Right lobe of liver (tissue), 6 donors: ENCODE results near the gene SHLD1. TPM values are rescaled to one million over a fixed set of nuclear protein-coding genes. Genes with fewer than 3 reads are reported as not detected.

ENCODE experiments used
- ATAC-seq, 4 donors: fragments of 200-7000 bp; cut with Tn5 transposase; one replicate each; pipeline ENCODE4 v1.9.1; 2020; ENCODE audit warnings: mild to moderate bottlenecking in 4 of 4, moderate library complexity in 4 of 4
- DNase-seq, 3 donors: peaks; one replicate each; pipeline ENCODE4 v3.0.0-alpha.2; 2020
- H3K27ac ChIP-seq, 3 donors: fragments of 200-600 bp; one replicate each; pipeline ENCODE4 v1.8.0; 2022
- H3K27me3 ChIP-seq, 2 donors: fragments of 200-600 bp; one replicate each; pipeline ENCODE4 v1.8.0; 2022
- H3K36me3 ChIP-seq, 4 donors: fragments of 200-600 bp; sonication (generic) in 1 of 4; one replicate each; pipeline versions ENCODE4 v1.5.1 to v1.8.0; 2017 to 2022; ENCODE audit warnings: control low read depth in 1 of 4
- H3K4me1 ChIP-seq, 4 donors: fragments of 200-600 bp; sonication (generic) in 1 of 4; one replicate each; pipeline versions ENCODE4 v1.5.1 to v1.8.0; 2017 to 2022; ENCODE audit warnings: control low read depth in 1 of 4
- H3K4me3 ChIP-seq, 3 donors: fragments of 200-600 bp; one replicate each; pipeline ENCODE4 v1.8.0; 2022
- H3K9me3 ChIP-seq, 4 donors: fragments of 200-600 bp; sonication (generic) in 1 of 4; one replicate each; pipeline versions ENCODE4 v1.5.1 to v1.8.0; 2017 to 2022; ENCODE audit warnings: control low read depth in 1 of 4
- POLR2A ChIP-seq: fragments of 450-650 bp; IDR thresholded peaks from one replicate; pipeline ENCODE4 v1.6.1; 2017; ENCODE audit warnings: antibody characterized with exemption, mild to moderate bottlenecking
- WGBS: methylation state at CpG from one replicate; pipeline ENCODE4 v1.1.6; 2018; ENCODE audit warnings: low coverage, low lambda C conversion rate; ENCODE audit not compliant: insufficient coverage; ENCODE audit errors: missing lambda C conversion rate; 5-methylcytosine and 5-hydroxymethylcytosine counted together
- intact Hi-C, 2 donors: fragments of 100-400 bp; cut with DNase I; formaldehyde crosslinking; loops; one replicate each; pipeline versions ENCODE4 v1.11.2 to v1.14.1; 2022
- total RNA-seq, 6 experiments: library from RNA; depleted of rRNA in 2 of 6; stranded (reverse); fragments of >200 nt in 2 of 6; fragmentation: NEBNext Ultra II Directional in 3 of 6; extraction: Animal tissue kit (Norgen Biotek cat#: 25700) in 3 of 6; gene quantifications; one replicate each; pipeline versions ENCODE4 v1.1.0 to v1.2.4, GENCODE V29; 2016 to 2023
- TF ChIP-seq, protein P1 (sequence below), 4 donors: fragments of 200-600 bp in 3 of 4; fragments of 450-650 bp in 1 of 4; IDR thresholded peaks; one replicate each; pipeline versions ENCODE4 v1.5.1 to v1.8.0; 2016 to 2022; ENCODE audit warnings: antibody characterized with exemption in 4 of 4, mild to moderate bottlenecking in 2 of 4
- donor health status: DM: no; HTN: yes; CAD: no.
- donor health status: DM: no; HTN: no; CAD: no.
- donor health status: DM: no; HTN: no; CAD: no.
- donor health status: DM: no; HTN: yes; CAD: no.
- donor health status: DM: no; HTN: yes; CAD: no.

SHLD1 gene
- total RNA-seq, 6 experiments from 2014 or later = 0.69 to 1.9 (median 1.4) TPM; not detected in 1

DNA sequence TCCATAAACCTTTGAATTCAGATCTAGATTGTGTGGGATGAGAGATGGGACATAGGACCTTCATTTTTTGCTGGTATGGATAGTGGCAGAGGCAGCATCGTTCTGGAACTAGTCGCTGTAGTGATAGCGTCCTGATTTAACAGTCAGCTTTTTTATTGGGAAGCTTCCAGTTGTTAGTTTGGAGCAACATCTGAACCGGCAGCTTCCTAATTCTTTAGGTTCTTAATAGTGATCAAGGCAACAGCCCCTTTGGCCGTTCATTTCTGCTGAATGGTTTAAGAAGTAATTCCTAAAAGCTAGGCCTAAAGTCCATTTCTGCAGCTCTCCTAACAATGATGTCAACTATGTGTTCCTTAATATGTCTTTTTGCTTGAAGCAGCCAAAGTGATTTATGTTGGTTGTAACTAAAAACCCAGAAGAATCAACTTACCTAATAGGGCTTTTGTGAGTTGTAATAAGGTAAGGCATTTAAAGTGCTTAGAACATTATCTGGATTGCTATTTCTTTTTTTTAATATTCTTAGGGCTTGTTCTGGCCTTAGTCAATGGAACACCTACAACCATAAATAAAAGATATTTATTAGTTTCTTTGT, 90.3 kb downstream of the SHLD1 start:
- H3K27ac ChIP-seq = no peak overlapping the region
- no peak for ATAC-seq

DNA sequence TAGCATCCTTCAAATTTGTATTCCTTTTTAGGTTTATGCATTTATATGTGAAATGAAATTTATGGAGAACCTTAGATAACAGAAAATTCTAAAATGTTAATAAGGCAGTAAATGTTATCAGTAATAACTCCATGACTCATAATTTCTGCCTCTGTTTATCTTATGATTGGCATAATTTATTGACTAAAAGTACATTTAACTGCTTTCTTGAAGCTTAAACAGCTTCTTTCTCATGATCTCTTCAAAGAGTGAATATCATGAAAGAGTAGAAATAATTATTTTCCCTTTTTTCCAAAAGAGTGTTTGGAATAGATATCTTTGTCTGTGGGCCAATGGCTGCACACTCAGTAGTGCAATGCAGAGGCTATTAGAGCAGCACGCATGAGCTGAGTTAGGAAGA, 91.3 kb downstream of the SHLD1 start:
- WGBS = 80% methylated on average over 1 of the region's 1 CpG
- no peak overlapping the region for H3K4me3 ChIP-seq
- H3K9me3 ChIP-seq = no peaks in the 10 kb centered on the region
- TF ChIP-seq, protein P1, sequence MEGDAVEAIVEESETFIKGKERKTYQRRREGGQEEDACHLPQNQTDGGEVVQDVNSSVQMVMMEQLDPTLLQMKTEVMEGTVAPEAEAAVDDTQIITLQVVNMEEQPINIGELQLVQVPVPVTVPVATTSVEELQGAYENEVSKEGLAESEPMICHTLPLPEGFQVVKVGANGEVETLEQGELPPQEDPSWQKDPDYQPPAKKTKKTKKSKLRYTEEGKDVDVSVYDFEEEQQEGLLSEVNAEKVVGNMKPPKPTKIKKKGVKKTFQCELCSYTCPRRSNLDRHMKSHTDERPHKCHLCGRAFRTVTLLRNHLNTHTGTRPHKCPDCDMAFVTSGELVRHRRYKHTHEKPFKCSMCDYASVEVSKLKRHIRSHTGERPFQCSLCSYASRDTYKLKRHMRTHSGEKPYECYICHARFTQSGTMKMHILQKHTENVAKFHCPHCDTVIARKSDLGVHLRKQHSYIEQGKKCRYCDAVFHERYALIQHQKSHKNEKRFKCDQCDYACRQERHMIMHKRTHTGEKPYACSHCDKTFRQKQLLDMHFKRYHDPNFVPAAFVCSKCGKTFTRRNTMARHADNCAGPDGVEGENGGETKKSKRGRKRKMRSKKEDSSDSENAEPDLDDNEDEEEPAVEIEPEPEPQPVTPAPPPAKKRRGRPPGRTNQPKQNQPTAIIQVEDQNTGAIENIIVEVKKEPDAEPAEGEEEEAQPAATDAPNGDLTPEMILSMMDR (IDR thresholded peaks at IDR 0.05) = no peak
- TF ChIP-seq POLR2A = no peak
- H3K4me1 ChIP-seq = no peaks in the 10 kb centered on the region
- ATAC-seq (no peak), DNase-seq (no peak)
- intact Hi-C loops = no loop called here
- H3K36me3 ChIP-seq = no peaks in the 10 kb centered on the region
- no peak overlapping the region for H3K27ac ChIP-seq
- no peaks in the 10 kb centered on the region for H3K27me3 ChIP-seq

More for the DNA sequence above, 90.3 kb downstream of the SHLD1 start:
- no peak for DNase-seq
- no peaks in the 10 kb centered on the region for H3K36me3 ChIP-seq
- H3K27me3 ChIP-seq = no peaks in the 10 kb centered on the region
- no peak overlapping the region for H3K4me3 ChIP-seq
- intact Hi-C loops = no loop called here
- WGBS = 87% methylated on average over 5 of the region's 5 CpGs
- TF ChIP-seq, protein P1 (IDR thresholded peaks at IDR 0.05) = no peak
- TF ChIP-seq POLR2A = no peak
- H3K9me3 ChIP-seq = no peaks in the 10 kb centered on the region
- no peaks in the 10 kb centered on the region for H3K4me1 ChIP-seq

DNA sequence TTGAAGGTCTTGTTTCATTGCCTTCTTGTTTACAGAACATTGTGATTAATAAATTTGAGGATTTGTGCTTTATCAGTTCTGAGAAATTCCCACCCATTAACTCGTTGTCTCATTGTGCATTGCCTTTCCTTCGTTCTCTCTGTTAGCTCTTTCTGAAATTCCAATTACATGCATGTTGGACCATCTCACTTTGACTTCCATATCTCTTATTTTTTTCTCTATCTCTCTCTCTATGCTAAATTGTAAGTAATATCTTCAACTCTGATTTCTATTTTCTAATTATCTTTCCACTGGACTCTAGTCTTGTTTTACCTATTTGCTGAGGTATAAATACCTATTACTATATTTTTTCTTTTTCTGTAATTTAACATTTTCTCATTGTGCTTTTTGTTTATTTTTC, 92.3 kb downstream of the SHLD1 start:
- Histone ChIP-seq H3K36me3 (no peaks in the 10 kb centered on the region), H3K27ac (no peak overlapping the region), H3K4me1 (no peaks in the 10 kb centered on the region), H3K9me3 (no peaks in the 10 kb centered on the region), H3K4me3 (no peak overlapping the region), H3K27me3 (no peaks in the 10 kb centered on the region)
- intact Hi-C loops = no loop called here
- ATAC-seq (no peak), DNase-seq (no peak)
- TF ChIP-seq, protein P1 (IDR thresholded peaks at IDR 0.05) = no peak
- no peak for TF ChIP-seq POLR2A
- WGBS = 90% methylated on average over 2 of the region's 2 CpGs

DNA sequence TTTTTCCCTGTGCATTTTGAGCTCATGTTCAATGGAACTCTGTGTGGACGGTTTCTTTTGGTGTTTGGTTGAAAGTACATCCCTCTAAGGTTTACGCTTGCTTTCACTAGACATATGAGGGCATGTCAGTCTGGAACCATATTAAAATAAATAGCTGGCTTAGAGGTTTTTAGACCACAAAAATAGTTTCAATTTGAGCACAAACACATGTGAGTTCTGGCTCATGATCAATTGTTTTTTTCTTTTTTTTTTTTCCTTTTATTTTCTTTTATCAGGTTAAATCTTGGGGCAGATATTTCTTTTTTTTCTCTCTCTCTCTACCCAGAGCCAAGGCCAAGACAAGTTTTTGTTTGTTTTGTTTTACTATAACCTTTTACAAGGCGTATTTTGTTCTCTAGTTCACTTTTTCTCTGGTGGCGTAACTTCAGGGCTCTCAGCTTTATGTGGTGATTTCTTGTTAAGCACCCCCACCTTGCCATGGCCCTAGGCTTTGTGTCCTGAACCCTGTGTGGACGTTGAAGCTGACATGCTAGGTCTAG, 92.9 kb downstream of the SHLD1 start:
- Histone ChIP-seq H3K9me3 (no peaks in the 10 kb centered on the region), H3K27ac (no peak overlapping the region), H3K4me3 (no peak overlapping the region), H3K36me3 (no peaks in the 10 kb centered on the region), H3K4me1 (no peaks in the 10 kb centered on the region), H3K27me3 (no peaks in the 10 kb centered on the region)
- WGBS = 77% methylated on average over 5 of the region's 5 CpGs
- intact Hi-C loops = no loop called here
- no peak for DNase-seq
- no peak for ATAC-seq
- TF ChIP-seq, protein P1 (IDR thresholded peaks at IDR 0.05) = no peak
- no peak for TF ChIP-seq POLR2A
